Colon (tissue), 2 donors: Measurements from ENCODE around the gene TOMM20.

ENCODE experiments used
- FAIRE-seq: peaks from 2 replicates; lab custom pipeline; 2012; peaks lifted over from hg19 to GRCh38; lab: Jason Lieb, UNC
- donor health status: control.
- donor health status: control.

Gene TOMM20

DNA sequence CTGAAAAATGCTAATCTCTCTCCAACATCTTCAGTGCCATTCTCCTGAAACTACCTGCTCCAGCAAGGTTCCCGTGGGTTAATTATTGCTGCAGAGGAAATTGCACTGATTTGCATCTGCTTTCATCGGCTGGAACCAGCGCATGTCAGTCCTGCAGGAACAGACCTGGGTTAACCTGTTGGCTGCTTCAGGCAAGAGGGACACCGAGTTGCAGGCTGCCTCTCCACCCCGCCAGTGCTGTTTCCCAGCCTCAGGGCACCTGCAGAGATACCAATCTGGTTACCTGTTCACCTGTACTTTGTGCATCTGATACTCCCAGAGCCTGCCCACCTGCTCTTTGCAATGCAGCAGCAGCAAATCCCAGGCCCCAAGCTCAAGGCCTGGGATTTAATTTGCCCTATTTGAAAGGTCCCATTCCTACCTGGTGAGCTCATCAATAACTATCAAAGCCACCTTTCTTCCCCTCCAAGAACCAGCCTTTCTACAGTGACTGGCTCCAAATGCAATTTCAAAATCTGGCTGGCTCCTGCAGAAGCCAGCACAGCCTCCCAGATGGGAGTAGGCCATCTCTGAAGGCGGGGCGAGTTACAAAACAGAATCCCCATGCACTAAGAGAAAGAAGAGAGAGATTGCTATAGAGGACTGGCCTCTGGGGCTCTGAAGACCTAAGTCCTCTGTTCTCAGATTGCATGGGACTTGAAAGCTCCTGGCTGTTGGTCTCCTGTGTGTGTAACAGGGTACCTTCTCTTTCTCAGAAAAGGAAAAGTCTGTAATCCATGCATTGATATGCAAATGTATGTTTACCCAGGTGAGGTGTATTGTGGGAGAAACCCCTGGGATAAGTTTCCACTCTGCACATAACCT lies 67.8 kb downstream of the TOMM20 start:
- no peak for FAIRE-seq
